ENCODE measurements around the gene TM2D3.

Gene TM2D3

GRCh38 chr15:101599091-101599490, 53.1 kb downstream of the TM2D3 start:
- no peak for DNase-seq

- DNase-seq = no peak
These were observed 54.7 kb downstream of the TM2D3 start for GRCh38 chr15:101597360-101597928.

DNA sequence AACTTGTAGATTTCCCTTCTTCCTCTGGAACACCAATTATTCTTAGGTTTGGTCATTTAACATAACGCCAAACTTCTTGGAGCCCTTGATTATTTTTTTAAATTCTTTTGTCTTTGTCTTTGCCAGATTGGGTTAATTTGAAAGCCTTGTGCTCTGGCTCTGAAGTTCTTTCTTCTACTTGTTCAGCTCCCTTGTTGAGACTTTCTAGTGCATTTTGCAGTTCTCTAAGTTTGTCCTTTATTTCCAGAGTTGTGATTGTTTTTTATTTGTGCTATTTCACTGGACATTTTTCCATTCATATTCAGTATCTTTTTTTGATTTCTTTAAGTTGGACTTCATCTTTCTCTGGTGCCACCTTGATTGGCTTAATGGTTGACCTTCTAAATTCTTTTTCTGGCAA, 55.5 kb downstream of the TM2D3 start:
- DNase-seq = no peak

Data from NCI-H2107 (cell line).